GM18858 (cell line): Measurements from ENCODE around the gene TMEM120A.

Experiments used
- ATAC-seq: cut with Tn5 transposase; IDR thresholded peaks from one replicate; pipeline ENCODE4 v1.9.1; 2021; ENCODE audit not compliant: unreplicated experiment

The TMEM120A gene

GRCh38 chr7:75981453-75982305 is 12.7 kb downstream of the TMEM120A start:
- no peak for ATAC-seq

- no peak for ATAC-seq
Measured at GRCh38 chr7:75981203-75981452, 13.3 kb downstream of the TMEM120A start.

- no peak for ATAC-seq
Measured at GRCh38 chr7:75980430-75981202, 13.8 kb downstream of the TMEM120A start.

DNA sequence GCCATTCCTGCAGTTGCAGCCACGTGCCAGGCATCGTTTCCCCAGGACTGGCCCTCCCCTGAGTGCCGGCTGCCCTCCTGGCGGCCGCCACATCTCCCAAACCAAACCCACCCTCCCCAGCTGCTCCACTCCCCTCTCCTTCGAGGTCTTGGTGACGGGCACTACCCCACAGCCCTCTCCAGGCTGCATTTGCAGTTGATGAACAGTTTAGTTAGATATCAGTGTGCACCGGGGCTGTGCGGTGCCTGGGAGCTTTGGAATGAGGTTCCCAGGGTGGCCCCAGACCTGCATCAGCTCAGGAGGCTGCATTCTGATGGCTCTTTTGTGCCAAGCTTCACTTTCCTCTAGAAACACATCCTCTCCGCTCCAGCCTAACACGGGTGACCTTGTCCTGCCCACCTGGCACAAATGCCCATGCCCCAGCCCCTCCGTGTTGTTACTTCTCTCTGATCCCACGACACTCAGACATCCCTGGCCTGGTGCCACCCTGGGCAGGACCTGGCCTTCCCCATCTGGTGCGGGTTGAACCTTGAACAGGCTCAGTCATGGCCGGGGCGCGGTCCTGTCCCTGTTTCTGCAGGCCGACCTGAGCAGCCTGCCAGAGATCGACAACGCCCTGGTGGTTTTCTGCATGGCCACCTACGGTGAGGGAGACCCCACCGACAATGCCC is 14.5 kb downstream of the TMEM120A start:
- no peak for ATAC-seq

- no peak for ATAC-seq
Measured at GRCh38 chr7:75977743-75978142, 16.7 kb downstream of the TMEM120A start.

- no peak for ATAC-seq
Measured at GRCh38 chr7:75971961-75972763, 22.2 kb downstream of the TMEM120A start.

- ATAC-seq: no peak
Measured at GRCh38 chr7:75971309-75971960, 23.0 kb downstream of the TMEM120A start.

GRCh38 chr7:75969704-75970498 is 24.5 kb downstream of the TMEM120A start:
- ATAC-seq: no peak

- no peak for ATAC-seq
Measured at GRCh38 chr7:75969182-75969581, 25.2 kb downstream of the TMEM120A start.

- no peak for ATAC-seq
Measured at GRCh38 chr7:75968561-75969001, 25.8 kb downstream of the TMEM120A start.

- no peak for ATAC-seq
Measured at GRCh38 chr7:75968012-75968411, 26.4 kb downstream of the TMEM120A start.

DNA sequence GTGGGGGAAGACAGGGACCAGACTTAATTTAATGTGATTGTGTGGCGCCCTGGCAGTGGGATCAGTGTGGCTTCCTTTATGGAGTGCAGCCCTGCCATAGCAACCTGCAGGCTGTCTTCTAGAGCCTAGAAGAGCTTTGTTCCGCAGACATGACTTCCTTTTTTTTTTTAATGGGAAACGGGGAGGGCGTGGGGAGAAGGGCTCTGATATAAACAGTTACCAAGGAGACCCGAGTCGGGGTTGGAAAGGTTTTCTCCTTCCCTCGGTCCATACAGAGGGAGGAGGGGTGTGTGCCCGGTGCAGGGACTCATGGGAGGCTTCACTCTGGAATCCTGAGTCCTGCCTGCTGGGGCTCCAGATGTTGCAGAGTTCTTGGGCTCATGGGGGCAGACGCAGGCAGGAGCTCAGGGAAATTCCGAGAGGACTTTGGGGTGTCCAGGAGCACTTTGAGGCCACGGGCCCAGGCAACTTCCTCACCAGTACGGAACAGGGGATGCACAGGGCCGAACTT is 26.9 kb downstream of the TMEM120A start:
- ATAC-seq: no peak

GRCh38 chr7:75967055-75967454 is 27.3 kb downstream of the TMEM120A start:
- ATAC-seq: no peak

DNA sequence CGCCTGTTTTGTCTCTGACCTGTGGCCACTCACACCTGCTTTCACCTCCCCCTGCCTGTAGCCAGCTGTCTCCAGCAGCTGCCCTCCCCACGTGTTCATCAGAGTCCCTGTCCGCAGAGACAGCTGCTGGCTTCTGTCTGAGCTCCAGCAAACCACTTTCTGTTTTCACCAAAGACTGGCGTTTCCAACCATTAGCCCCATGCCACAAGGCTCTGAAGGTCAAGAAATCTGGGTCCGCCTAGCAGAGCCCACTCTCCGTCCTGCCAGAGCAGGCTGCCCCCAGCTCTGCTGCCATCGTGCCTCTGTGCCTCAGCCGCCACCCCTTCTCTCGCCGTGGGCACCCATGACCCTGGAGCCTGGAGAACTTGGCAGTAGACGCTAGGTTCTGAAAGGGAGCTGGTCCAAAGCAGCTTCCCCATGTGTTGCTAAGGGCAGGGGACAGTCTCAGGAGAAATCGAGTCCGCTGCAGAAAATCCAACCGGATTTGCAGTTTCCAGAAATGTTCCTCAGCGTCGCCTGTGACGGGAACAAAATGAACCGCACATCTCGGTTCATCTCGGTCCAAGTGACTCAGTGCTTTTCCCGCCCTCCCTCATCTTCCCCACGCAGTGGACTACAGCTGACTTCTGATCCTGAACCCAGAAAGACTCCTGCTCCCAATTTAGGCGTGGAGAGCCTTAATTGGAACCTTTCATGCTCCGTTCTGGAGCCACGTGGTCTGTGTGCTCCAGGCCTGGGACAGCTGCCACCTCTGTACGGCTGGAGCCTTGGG is 28.0 kb downstream of the TMEM120A start:
- ATAC-seq: no peak

- no peak for ATAC-seq
Measured at GRCh38 chr7:75965617-75966016, 28.8 kb downstream of the TMEM120A start.

DNA sequence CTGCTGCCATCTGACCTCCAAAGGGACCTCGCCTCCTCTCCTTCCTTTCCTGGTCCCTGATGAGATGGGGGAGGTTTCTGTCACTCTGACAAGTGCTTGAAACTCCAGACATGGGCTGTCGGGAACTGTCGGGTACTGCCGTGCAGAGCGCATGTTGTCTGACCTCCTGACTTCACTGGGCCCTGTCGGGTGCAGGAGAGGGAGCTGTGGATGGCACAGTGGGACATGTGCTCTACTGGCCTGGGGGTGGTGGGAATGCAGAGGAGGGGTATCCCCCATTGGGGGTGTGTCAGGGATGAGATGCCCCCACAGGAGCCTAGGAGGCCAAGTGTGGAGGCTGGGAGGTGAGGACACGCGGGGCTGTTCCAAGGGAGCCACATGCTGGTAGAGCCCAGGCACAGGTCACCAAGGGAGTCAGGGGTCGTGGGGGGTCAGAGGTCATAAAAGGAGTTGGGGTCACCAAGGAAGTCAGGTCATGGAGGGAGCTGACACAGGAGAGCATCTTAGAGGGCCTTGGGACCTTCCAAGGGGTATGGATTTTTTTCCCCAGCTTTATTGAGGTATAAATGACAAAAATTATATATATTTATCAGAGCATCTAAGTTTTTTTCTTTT is 30.9 kb downstream of the TMEM120A start:
- ATAC-seq: no peak

GRCh38 chr7:75962607-75963380 is 31.6 kb downstream of the TMEM120A start:
- ATAC-seq: no peak

DNA sequence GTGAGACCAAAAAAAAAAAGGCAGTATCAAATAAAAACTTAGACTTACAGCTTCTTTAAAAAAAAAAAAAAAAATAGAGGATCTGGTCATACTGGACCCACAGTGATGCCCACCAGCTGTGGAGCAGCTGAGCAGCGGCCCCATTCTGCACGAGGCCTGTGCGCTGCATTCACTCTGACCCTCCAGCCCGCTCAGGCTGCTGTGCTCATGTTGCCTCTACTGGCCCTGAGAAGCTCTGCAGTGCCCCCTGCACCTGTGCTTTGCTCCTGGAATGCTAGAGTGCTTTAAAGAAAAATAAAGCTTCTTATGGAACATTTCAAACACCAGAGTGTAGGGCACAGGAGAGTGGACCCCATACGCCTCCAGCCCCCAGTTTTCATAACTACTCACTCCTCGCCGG is 33.2 kb downstream of the TMEM120A start:
- ATAC-seq: no peak
